K562 (cell line): Measurements from ENCODE around the gene PLEKHA6. TPM values are rescaled to one million over a fixed set of nuclear protein-coding genes. Genes with fewer than 3 reads are reported as not detected.

Experiments
- ATAC-seq: fragments of 200-7000 bp; cut with Tn5 transposase; 3 replicates; pipeline ENCODE4 v1.9.1; 2020; ENCODE audit warnings: moderate library complexity
- BruUV-seq: library from RNA; stranded (reverse); fragments of 400-500 nt; replicated peaks from 2 replicates; lab custom pipeline; 2021; lab: Mats Ljungman, UMichigan
- CTCF ChIA-PET: fragments of 300-600 bp; formaldehyde crosslinking; extraction: SDS; loops from one replicate; lab custom pipeline; 2021; ENCODE audit warnings: low intra/inter-chr PET ratio; lab: Yijun Ruan, JAX
- POLR2A ChIA-PET: fragments of 300-600, 350-650 bp; sonication (Branson Sonifier 250); formaldehyde crosslinking; extraction: SDS; loops from one replicate; lab custom pipeline; 2021; ENCODE audit warnings: antibody characterized with exemption, inconsistent platforms; lab: Yijun Ruan, JAX
- DNase-seq, 4 experiments: peaks; one replicate each; pipeline versions ENCODE4 v3.0.0 to v3.0.0-alpha.2; 2011 to 2018; ENCODE audit warnings: low spot score in 3 of 4, mixed read lengths in 3 of 4; ENCODE audit errors: extremely low read depth in 1 of 4
- FAIRE-seq: peaks from 2 replicates; lab custom pipeline; 2011; peaks lifted over from hg19 to GRCh38; lab: Jason Lieb, UNC
- H2AFZ ChIP-seq: 2 replicates; pipeline ENCODE4 v1.6.0; 2011; ENCODE audit warnings: low read depth, low read length, control low read depth, inconsistent platforms
- H3K27ac ChIP-seq: fragments of 200-600 bp; 3 replicates; pipeline ENCODE4 v1.8.0; 2011; ENCODE audit warnings: low read depth, mild to moderate bottlenecking, control low read depth, inconsistent platforms, low read length, moderate library complexity, mixed read lengths; ENCODE audit errors: extremely low read depth
- H3K27me3 ChIP-seq, 2 experiments: fragments of 300-600 bp in 1 of 2; 2 replicates in 1 of 2; 3 replicates in 1 of 2; pipeline versions ENCODE4 v1.6.0 to v1.8.0; 2011; ENCODE audit warnings: inconsistent platforms in 2 of 2, low read length in 2 of 2, mild to moderate bottlenecking in 1 of 2, mixed read lengths in 1 of 2, moderate library complexity in 1 of 2; ENCODE audit not compliant: control insufficient read depth in 2 of 2, insufficient read depth in 2 of 2
- H3K36me3 ChIP-seq: fragments of 300-600 bp; 3 replicates; pipeline ENCODE4 v1.8.0; 2011; ENCODE audit warnings: mild to moderate bottlenecking, low read length, inconsistent platforms; ENCODE audit not compliant: control insufficient read depth, insufficient read depth
- H3K4me1 ChIP-seq, 2 experiments: fragments of 200-600 bp in 1 of 2; replicated peaks in 1 of 2; 2 replicates in 1 of 2; 3 replicates in 1 of 2; pipeline versions ENCODE4 v1.5.1 to v1.8.0; 2011; ENCODE audit warnings: inconsistent platforms in 2 of 2, low read length in 2 of 2, mild to moderate bottlenecking in 1 of 2, mixed read lengths in 1 of 2, moderate library complexity in 1 of 2; ENCODE audit not compliant: control insufficient read depth in 2 of 2, insufficient read depth in 2 of 2
- H3K4me2 ChIP-seq: 2 replicates; pipeline ENCODE4 v1.6.1; 2011; ENCODE audit warnings: low read length, control low read depth, inconsistent platforms, mixed read lengths; ENCODE audit not compliant: insufficient read depth
- H3K4me3 ChIP-seq: fragments of 200-600 bp; sonication (generic), shearing (Covaris generic); 2 replicates; pipeline ENCODE4 v1.5.1; 2016; ENCODE audit warnings: control low read depth, inconsistent platforms
- H3K79me2 ChIP-seq: fragments of 200-600 bp; 3 replicates; pipeline ENCODE4 v1.8.0; 2011; ENCODE audit warnings: low read length, inconsistent platforms; ENCODE audit not compliant: control insufficient read depth, insufficient read depth
- H3K9ac ChIP-seq, 2 experiments: 2 replicates each; pipeline versions ENCODE4 v1.6.0 to v1.6.1; 2011; ENCODE audit warnings: low read depth in 2 of 2, low read length in 2 of 2, control low read depth in 1 of 2, inconsistent platforms in 1 of 2, mild to moderate bottlenecking in 1 of 2, mixed read lengths in 1 of 2; ENCODE audit not compliant: insufficient read depth in 1 of 2
- H3K9me1 ChIP-seq: one replicate; pipeline ENCODE4 v1.6.0; 2011; ENCODE audit warnings: inconsistent platforms, mild to moderate bottlenecking, low read length, moderate library complexity; ENCODE audit not compliant: control insufficient read depth, insufficient read depth
- H3K9me3 ChIP-seq: replicated peaks from 2 replicates; pipeline ENCODE4 v1.5.1; 2011; ENCODE audit warnings: low read depth, low read length, inconsistent platforms; ENCODE audit not compliant: control insufficient read depth, insufficient read depth
- H4K20me1 ChIP-seq: replicated peaks from 2 replicates; pipeline ENCODE4 v1.6.1; 2011; ENCODE audit warnings: low read length, inconsistent platforms, mixed read lengths; ENCODE audit not compliant: control insufficient read depth, insufficient read depth
- CREM ChIP-seq: IDR thresholded peaks from 2 replicates; pipeline ENCODE4 v1.6.1; 2014; ENCODE audit warnings: antibody characterized with exemption, low read depth
- E2F3 ChIP-seq: fragments of 250-450 bp; sonication (Bioruptor Pico); IDR thresholded peaks from 2 replicates; pipeline ENCODE4 v1.4.0; 2020; ENCODE audit warnings: mild to moderate bottlenecking
- ELF2 ChIP-seq: fragments of 250-450 bp; sonication (Bioruptor Pico); IDR thresholded peaks from 2 replicates; pipeline ENCODE4 v1.5.0; 2021; ENCODE audit warnings: mild to moderate bottlenecking
- EP300 ChIP-seq: IDR thresholded peaks from 2 replicates; pipeline ENCODE4 v1.6.1; 2012; ENCODE audit warnings: low read length, improper control_type of control experiment
- FOXP1 ChIP-seq: sonication (generic); formaldehyde crosslinking; IDR thresholded peaks from 2 replicates; pipeline ENCODE4 v1.8.0; 2022; ENCODE audit warnings: mild to moderate bottlenecking, missing genetic modification reagents
- GATA2 ChIP-seq: sonication (generic); formaldehyde crosslinking; IDR thresholded peaks from 2 replicates; pipeline ENCODE4 v1.4.0; 2020; ENCODE audit warnings: mild to moderate bottlenecking, missing genetic modification reagents
- HMG20B ChIP-seq: fragments of 250-450 bp; sonication (Bioruptor Pico); IDR thresholded peaks from 2 replicates; pipeline ENCODE4 v1.5.0; 2021; ENCODE audit warnings: mild to moderate bottlenecking
- MCM3 ChIP-seq: fragments of 450-650 bp; IDR thresholded peaks from 2 replicates; pipeline ENCODE4 v1.6.1; 2016
- NCOA4 ChIP-seq: fragments of 450-650 bp; IDR thresholded peaks from 2 replicates; pipeline ENCODE4 v1.6.1; 2018; ENCODE audit warnings: mild to moderate bottlenecking; ENCODE audit not compliant: partially characterized antibody
- POLR2A ChIP-seq: fragments of 450-650 bp; conservative IDR thresholded peaks from 2 replicates; pipeline ENCODE4 v1.6.1; 2016
- ZBTB2 ChIP-seq: fragments of 450-650 bp; IDR thresholded peaks from 2 replicates; pipeline ENCODE4 v1.6.1; 2016; ENCODE audit warnings: antibody characterized with exemption
- ZNF644 ChIP-seq: fragments of 200-800 bp; sonication (Bioruptor generic); IDR thresholded peaks from 2 replicates; pipeline ENCODE4 v1.6.1; 2016; ENCODE audit warnings: low read depth, missing genetic modification characterization, missing compliant biosample characterization
- ZNF717 ChIP-seq: fragments of 250-450 bp; sonication (Bioruptor Pico); IDR thresholded peaks from 2 replicates; pipeline ENCODE4 v1.5.0; 2021
- ZZZ3 ChIP-seq: fragments of 450-650 bp; IDR thresholded peaks from 2 replicates; pipeline ENCODE4 v1.6.1; 2016; ENCODE audit warnings: antibody characterized with exemption, mild to moderate bottlenecking, moderate library complexity
- WGBS: fragments of 100-300 bp; shearing (Covaris generic); methylation state at CpG from one replicate; pipeline ENCODE4 v1.1.6; 2016; ENCODE audit warnings: low coverage, mixed read lengths; ENCODE audit not compliant: insufficient coverage; ENCODE audit errors: missing lambda C conversion rate; 5-methylcytosine and 5-hydroxymethylcytosine counted together
- in situ Hi-C: fragments of 300-500 bp; cut with MboI; formaldehyde crosslinking; loops from 4 replicates; pipeline ENCODE4 v1.15.0; 2018; ENCODE audit warnings: inconsistent platforms, mixed read lengths
- intact Hi-C: fragments of 100-400 bp; cut with micrococcal nuclease; formaldehyde crosslinking; loops from 2 replicates; pipeline ENCODE4 v1.14.2; 2022
- polyA plus RNA-seq, 8 experiments: library from polyadenylated mRNA; depleted of rRNA in 4 of 8; stranded (reverse) in 5 of 8; unstranded in 3 of 8; fragments of >200 nt; fragmentation: Nextera tagmentation in 2 of 8; fragmentation: Illumina TruSeq in 1 of 8; extraction: Ambion mirVana in 2 of 8; extraction: Trizol in 1 of 8; gene quantifications; 2 replicates each; pipeline versions ENCODE4 v1.2.1 to v1.2.3, GENCODE V29; 2011 to 2014; ENCODE audit warnings: inconsistent platforms in 1 of 8, missing spikeins in 1 of 8
- total RNA-seq, 7 experiments: library from RNA; depleted of rRNA in 6 of 7; stranded (reverse); fragments of >200 nt in 6 of 7; fragmentation: Illumina TruSeq in 2 of 7; extraction: Trizol in 2 of 7; gene quantifications; 2 replicates each; pipeline versions ENCODE4 v1.2.1 to v1.2.3, GENCODE V29; 2011 to 2021; ENCODE audit warnings: low replicate concordance in 1 of 7
- TF ChIP-seq, protein P1 (sequence below): sonication (generic); formaldehyde crosslinking; IDR thresholded peaks from 2 replicates; pipeline ENCODE4 v1.8.0; 2022; ENCODE audit warnings: missing genetic modification reagents, mild to moderate bottlenecking, moderate library complexity, borderline replicate concordance
- TF ChIP-seq, protein P2 (sequence below): fragments of 450-650 bp; IDR thresholded peaks from 2 replicates; pipeline ENCODE4 v1.6.1; 2016; ENCODE audit warnings: low read depth

PLEKHA6 gene
- total and polyA plus RNA-seq, 9 of the 15 experiments (the other 6 are each of a cell fraction or from before 2014, with no cell fraction given), result under 0.01 to 0.33 (median 0.01) TPM; not detected in 4

- intact Hi-C loops, result no loop called here
- Histone ChIP-seq H3K4me3 (no peak overlapping the region), H3K9me1 (no peaks in the 10 kb centered on the region), H3K9me3 (no peaks in the 10 kb centered on the region), H2AFZ (no peak overlapping the region), H3K4me2 (no peak overlapping the region), H3K27me3 (peaks cover 42 to 95% of the 10 kb centered on the region in 2 experiments; a peak in 4 of 5 replicates), H3K9ac (no peak overlapping the region), H3K79me2 (no peaks in the 10 kb centered on the region), H4K20me1 (peaks cover 11% of the 10 kb centered on the region; the same call in 1 of the 2 replicates), H3K27ac (no peak overlapping the region), H3K4me1 (peaks cover 0 to 7% of the 10 kb centered on the region in 2 experiments; a peak in 2 of 5 replicates), H3K36me3 (no peaks in the 10 kb centered on the region)
- no peak for ATAC-seq
- BruUV-seq, result no TSS peak
- no peak for DNase-seq
- in situ Hi-C loops, result no loop called here
- ChIA-PET CTCF (no interaction called here), POLR2A (interaction anchor here (1.0 kb wide), 1 partner anchor 19 kb away, joined by 3 read pairs; no protein-coding TSS in a partner anchor)
- no peak for TF ChIP-seq FOXP1 (CRISPR knock-in tag)
- TF ChIP-seq E2F3 (CRISPR knock-in tag), result no peak
- no peak for TF ChIP-seq POLR2A
- TF ChIP-seq ELF2, result no peak
- TF ChIP-seq ZBTB2, result no peak
- no peak for TF ChIP-seq NCOA4
- no peak for TF ChIP-seq CREM
- no peak for TF ChIP-seq ZNF644 (tag)
- no peak for TF ChIP-seq ZZZ3
- no peak for TF ChIP-seq HMG20B (CRISPR knock-in tag)
- no peak for TF ChIP-seq EP300
- no peak for TF ChIP-seq GATA2 (CRISPR knock-in tag)
- TF ChIP-seq, protein P1, sequence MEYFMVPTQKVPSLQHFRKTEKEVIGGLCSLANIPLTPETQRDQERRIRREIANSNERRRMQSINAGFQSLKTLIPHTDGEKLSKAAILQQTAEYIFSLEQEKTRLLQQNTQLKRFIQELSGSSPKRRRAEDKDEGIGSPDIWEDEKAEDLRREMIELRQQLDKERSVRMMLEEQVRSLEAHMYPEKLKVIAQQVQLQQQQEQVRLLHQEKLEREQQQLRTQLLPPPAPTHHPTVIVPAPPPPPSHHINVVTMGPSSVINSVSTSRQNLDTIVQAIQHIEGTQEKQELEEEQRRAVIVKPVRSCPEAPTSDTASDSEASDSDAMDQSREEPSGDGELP (CRISPR knock-in tag), result no peak
- TF ChIP-seq, protein P2, sequence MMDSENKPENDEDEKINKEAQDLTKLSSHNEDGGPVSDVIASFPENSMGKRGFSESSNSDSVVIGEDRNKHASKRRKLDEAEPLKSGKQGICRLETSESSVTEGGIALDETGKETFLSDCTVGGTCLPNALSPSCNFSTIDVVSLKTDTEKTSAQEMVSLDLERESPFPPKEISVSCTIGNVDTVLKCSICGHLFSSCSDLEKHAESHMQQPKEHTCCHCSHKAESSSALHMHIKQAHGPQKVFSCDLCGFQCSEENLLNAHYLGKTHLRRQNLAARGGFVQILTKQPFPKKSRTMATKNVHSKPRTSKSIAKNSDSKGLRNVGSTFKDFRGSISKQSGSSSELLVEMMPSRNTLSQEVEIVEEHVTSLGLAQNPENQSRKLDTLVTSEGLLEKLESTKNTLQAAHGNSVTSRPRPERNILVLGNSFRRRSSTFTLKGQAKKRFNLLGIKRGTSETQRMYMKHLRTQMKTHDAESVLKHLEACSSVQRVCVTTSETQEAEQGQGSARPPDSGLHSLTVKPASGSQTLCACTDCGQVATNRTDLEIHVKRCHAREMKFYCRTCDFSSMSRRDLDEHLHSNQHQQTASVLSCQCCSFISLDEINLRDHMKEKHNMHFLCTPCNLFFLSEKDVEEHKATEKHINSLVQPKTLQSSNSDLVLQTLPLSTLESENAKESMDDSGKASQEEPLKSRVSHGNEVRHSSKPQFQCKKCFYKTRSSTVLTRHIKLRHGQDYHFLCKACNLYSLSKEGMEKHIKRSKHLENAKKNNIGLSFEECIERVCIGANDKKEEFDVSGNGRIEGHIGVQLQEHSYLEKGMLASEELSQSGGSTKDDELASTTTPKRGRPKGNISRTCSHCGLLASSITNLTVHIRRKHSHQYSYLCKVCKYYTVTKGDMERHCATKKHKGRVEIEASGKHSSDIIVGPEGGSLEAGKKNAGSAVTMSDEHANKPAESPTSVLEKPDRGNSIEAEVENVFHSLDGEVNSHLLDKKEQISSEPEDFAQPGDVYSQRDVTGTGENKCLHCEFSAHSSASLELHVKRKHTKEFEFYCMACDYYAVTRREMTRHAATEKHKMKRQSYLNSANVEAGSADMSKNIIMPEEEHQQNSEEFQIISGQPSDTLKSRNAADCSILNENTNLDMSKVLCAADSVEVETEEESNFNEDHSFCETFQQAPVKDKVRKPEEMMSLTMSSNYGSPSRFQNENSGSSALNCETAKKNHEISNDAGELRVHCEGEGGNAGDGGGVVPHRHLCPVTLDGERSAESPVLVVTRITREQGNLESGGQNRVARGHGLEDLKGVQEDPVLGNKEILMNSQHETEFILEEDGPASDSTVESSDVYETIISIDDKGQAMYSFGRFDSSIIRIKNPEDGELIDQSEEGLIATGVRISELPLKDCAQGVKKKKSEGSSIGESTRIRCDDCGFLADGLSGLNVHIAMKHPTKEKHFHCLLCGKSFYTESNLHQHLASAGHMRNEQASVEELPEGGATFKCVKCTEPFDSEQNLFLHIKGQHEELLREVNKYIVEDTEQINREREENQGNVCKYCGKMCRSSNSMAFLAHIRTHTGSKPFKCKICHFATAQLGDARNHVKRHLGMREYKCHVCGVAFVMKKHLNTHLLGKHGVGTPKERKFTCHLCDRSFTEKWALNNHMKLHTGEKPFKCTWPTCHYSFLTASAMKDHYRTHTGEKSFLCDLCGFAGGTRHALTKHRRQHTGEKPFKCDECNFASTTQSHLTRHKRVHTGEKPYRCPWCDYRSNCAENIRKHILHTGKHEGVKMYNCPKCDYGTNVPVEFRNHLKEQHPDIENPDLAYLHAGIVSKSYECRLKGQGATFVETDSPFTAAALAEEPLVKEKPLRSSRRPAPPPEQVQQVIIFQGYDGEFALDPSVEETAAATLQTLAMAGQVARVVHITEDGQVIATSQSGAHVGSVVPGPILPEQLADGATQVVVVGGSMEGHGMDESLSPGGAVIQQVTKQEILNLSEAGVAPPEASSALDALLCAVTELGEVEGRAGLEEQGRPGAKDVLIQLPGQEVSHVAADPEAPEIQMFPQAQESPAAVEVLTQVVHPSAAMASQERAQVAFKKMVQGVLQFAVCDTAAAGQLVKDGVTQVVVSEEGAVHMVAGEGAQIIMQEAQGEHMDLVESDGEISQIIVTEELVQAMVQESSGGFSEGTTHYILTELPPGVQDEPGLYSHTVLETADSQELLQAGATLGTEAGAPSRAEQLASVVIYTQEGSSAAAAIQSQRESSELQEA, result no peak
- TF ChIP-seq MCM3, result no peak
- no peak for TF ChIP-seq ZNF717 (CRISPR knock-in tag)
- no peak for FAIRE-seq
- 6% methylated on average over 5 of the region's 5 CpGs for WGBS
Observed at GRCh38 chr1:204259782-204260181, 99.9 kb downstream of the PLEKHA6 start.
